IMR-90 (cell line): ENCODE measurements around the gene DUOX2. TPM values are rescaled to one million over a fixed set of nuclear protein-coding genes. Genes with fewer than 3 reads are reported as not detected.
"Not testable (repeated sequence)": the region's sequence is repeated elsewhere in the genome, so short reads cannot be mapped to it uniquely, and the experiment has no call there.

Experiments used
- ATAC-seq: fragments of 200-7000 bp; cut with Tn5 transposase; 2 replicates; pipeline ENCODE4 v1.9.1; 2020; ENCODE audit warnings: low read depth, mild to moderate bottlenecking, moderate library complexity
- BruUV-seq: library from RNA; stranded (reverse); fragments of 400-500 nt; replicated peaks from 2 replicates; lab custom pipeline; 2021; lab: Mats Ljungman, UMichigan
- CTCF ChIA-PET: fragments of 300-600 bp; formaldehyde crosslinking; extraction: SDS; loops from one replicate; lab custom pipeline; 2021; ENCODE audit warnings: antibody characterized with exemption; lab: Yijun Ruan, JAX
- POLR2A ChIA-PET: fragments of 300-600 bp; sonication (Branson Sonifier 250); formaldehyde crosslinking; loops from one replicate; lab custom pipeline; 2022; ENCODE audit warnings: antibody characterized with exemption; ENCODE audit not compliant: unreplicated experiment; lab: Charles Lee
- DNase-seq: peaks from one replicate; pipeline ENCODE4 v3.0.0; 2013
- H2AFZ ChIP-seq: replicated peaks from 2 replicates; pipeline ENCODE3; 2013; ENCODE audit warnings: low read length, mild to moderate bottlenecking; ENCODE audit not compliant: poor library complexity
- H2AK5ac ChIP-seq: 2 replicates; pipeline ENCODE4 v1.6.1; 2013; ENCODE audit warnings: low read depth, low read length, inconsistent platforms
- H2AK9ac ChIP-seq: replicated peaks from 2 replicates; pipeline ENCODE3; 2013; ENCODE audit warnings: mild to moderate bottlenecking, low read depth, low read length, moderate library complexity; ENCODE audit not compliant: poor library complexity
- H2BK120ac ChIP-seq: 2 replicates; pipeline ENCODE4 v1.6.1; 2013; ENCODE audit warnings: low read depth, low read length, inconsistent platforms
- H2BK15ac ChIP-seq: 3 replicates; pipeline ENCODE4 v1.6.1; 2013; ENCODE audit warnings: low read depth, low read length, inconsistent platforms
- H2BK20ac ChIP-seq: 2 replicates; pipeline ENCODE4 v1.6.1; 2013; ENCODE audit warnings: low read depth, mild to moderate bottlenecking, inconsistent platforms, low read length, moderate library complexity
- H2BK5ac ChIP-seq: 2 replicates; pipeline ENCODE4 v1.6.1; 2013; ENCODE audit warnings: mild to moderate bottlenecking, low read depth, low read length, inconsistent platforms; ENCODE audit not compliant: poor library complexity, severe bottlenecking
- H3K14ac ChIP-seq: replicated peaks from 2 replicates; pipeline ENCODE4 v1.6.1; 2013; ENCODE audit warnings: low read depth, low read length, inconsistent platforms
- H3K18ac ChIP-seq: 2 replicates; pipeline ENCODE4 v1.6.1; 2013; ENCODE audit warnings: low read depth, low read length, control low read depth
- H3K23ac ChIP-seq: 2 replicates; pipeline ENCODE4 v1.6.1; 2013; ENCODE audit warnings: low read depth, low read length, inconsistent platforms
- H3K27ac ChIP-seq: 2 replicates; pipeline ENCODE4 v1.5.1; 2013; ENCODE audit warnings: mild to moderate bottlenecking, control low read depth, low read length; ENCODE audit not compliant: insufficient read depth
- H3K27me3 ChIP-seq: 2 replicates; pipeline ENCODE4 v1.6.1; 2013; ENCODE audit warnings: low read length; ENCODE audit not compliant: control insufficient read depth, insufficient read depth
- H3K36me3 ChIP-seq: 2 replicates; pipeline ENCODE4 v1.6.1; 2013; ENCODE audit warnings: low read length, mixed read lengths; ENCODE audit not compliant: control insufficient read depth, insufficient read depth
- H3K4ac ChIP-seq: 2 replicates; pipeline ENCODE4 v1.6.1; 2013; ENCODE audit warnings: low read depth, low read length, inconsistent platforms
- H3K4me1 ChIP-seq: 2 replicates; pipeline ENCODE4 v1.6.1; 2013; ENCODE audit warnings: low read length, mixed read lengths; ENCODE audit not compliant: control insufficient read depth, insufficient read depth
- H3K4me2 ChIP-seq: 2 replicates; pipeline ENCODE4 v1.6.1; 2013; ENCODE audit warnings: low read depth, mild to moderate bottlenecking, control low read depth, low read length, moderate library complexity
- H3K4me3 ChIP-seq: 2 replicates; pipeline ENCODE4 v1.5.1; 2013; ENCODE audit warnings: low read depth, mild to moderate bottlenecking, control low read depth, low read length, moderate library complexity; ENCODE audit not compliant: insufficient read depth
- H3K56ac ChIP-seq: 2 replicates; pipeline ENCODE4 v1.6.1; 2013; ENCODE audit warnings: low read length, inconsistent platforms; ENCODE audit not compliant: insufficient read depth; ENCODE audit errors: extremely low read depth
- H3K79me1 ChIP-seq, 2 experiments: 2 replicates each; pipeline ENCODE4 v1.6.1; 2013; ENCODE audit warnings: low read length in 2 of 2, inconsistent platforms in 1 of 2, low read depth in 1 of 2
- H3K9ac ChIP-seq: 2 replicates; pipeline ENCODE4 v1.6.1; 2013; ENCODE audit warnings: low read depth, low read length, control low read depth
- H3K9me1 ChIP-seq: 2 replicates; pipeline ENCODE4 v1.6.1; 2013; ENCODE audit warnings: low read length, inconsistent platforms; ENCODE audit not compliant: insufficient read depth
- H3K9me3 ChIP-seq: 2 replicates; pipeline ENCODE4 v1.6.1; 2013; ENCODE audit warnings: low read length; ENCODE audit not compliant: control insufficient read depth, insufficient read depth
- H4K20me1 ChIP-seq: 2 replicates; pipeline ENCODE4 v1.6.1; 2013; ENCODE audit warnings: low read length, inconsistent platforms; ENCODE audit not compliant: insufficient read depth
- H4K5ac ChIP-seq: 2 replicates; pipeline ENCODE4 v1.6.1; 2013; ENCODE audit warnings: mild to moderate bottlenecking, low read depth, low read length, control low read depth
- H4K8ac ChIP-seq, 2 experiments: 2 replicates each; pipeline ENCODE4 v1.6.1; 2013; ENCODE audit warnings: low read depth in 2 of 2, low read length in 2 of 2, control low read depth in 1 of 2, inconsistent platforms in 1 of 2
- H4K91ac ChIP-seq: 2 replicates; pipeline ENCODE4 v1.6.1; 2013; ENCODE audit warnings: low read depth, low read length, inconsistent platforms; ENCODE audit not compliant: insufficient read depth
- WGBS, 2 experiments: methylation state at CpG; one replicate each; pipeline versions ENCODE4 v1.1.5 to v1.1.7; 2013; ENCODE audit warnings: missing lambda C conversion rate in 2 of 2; ENCODE audit not compliant: insufficient read length in 1 of 2; ENCODE audit errors: extremely low coverage in 2 of 2; 5-methylcytosine and 5-hydroxymethylcytosine counted together
- dilution Hi-C: fragments of 300-500 bp; cut with HindIII; formaldehyde crosslinking; loops from one replicate; pipeline ENCODE4 v1.14.3; 2018; ENCODE audit warnings: low sequenced_read_pairs; ENCODE audit not compliant: unreplicated experiment
- in situ Hi-C: fragments of 300-500 bp; cut with MboI; formaldehyde crosslinking; loops from 3 replicates; pipeline ENCODE4 v1.14.3; 2019; ENCODE audit warnings: low sequenced_read_pairs, inconsistent platforms, mixed read lengths
- intact Hi-C: fragments of 100-400 bp; cut with micrococcal nuclease; formaldehyde crosslinking; loops from 2 replicates; pipeline ENCODE4 v1.10.0; 2022
- polyA plus RNA-seq, 3 experiments: library from polyadenylated mRNA; depleted of rRNA; stranded (reverse); fragments of >200 nt; gene quantifications; 2 replicates each; pipeline ENCODE4 v1.2.3, GENCODE V29; 2012; ENCODE audit warnings: low replicate concordance in 1 of 3
- total RNA-seq: library from RNA; depleted of rRNA; stranded (reverse); fragments of >200 nt; gene quantifications from 2 replicates; pipeline ENCODE4 v1.2.3, GENCODE V29; 2012

Gene DUOX2
- total and polyA plus RNA-seq, 2 of the 4 experiments (the other 2 are of a cell fraction): not detected

DNA sequence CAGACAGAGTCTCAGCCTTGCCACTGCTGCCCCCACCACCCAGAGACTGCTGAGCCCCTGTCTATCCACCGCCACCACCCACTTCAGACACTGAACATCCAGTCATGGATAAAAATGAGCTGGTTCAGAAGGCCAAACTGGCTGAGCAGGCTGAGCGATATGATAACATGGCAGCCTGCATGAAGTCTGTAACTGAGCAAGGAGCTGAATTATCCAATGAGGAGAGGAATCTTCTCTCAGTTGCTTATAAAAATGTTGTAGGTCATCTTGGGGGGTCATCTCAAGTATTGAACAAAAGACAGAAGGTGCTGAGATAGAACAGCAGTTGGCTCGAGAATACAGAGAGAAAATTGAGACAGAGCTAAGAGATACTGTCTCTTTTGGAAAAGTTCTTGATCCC is 61.3 kb downstream of the DUOX2 start:
- H3K9me1 ChIP-seq, DNase-seq, H3K27ac ChIP-seq, dilution Hi-C loops, H3K56ac ChIP-seq, H2BK15ac ChIP-seq, H4K20me1 ChIP-seq, H2BK20ac ChIP-seq, H3K9ac ChIP-seq, H3K23ac ChIP-seq, H3K4me1 ChIP-seq, H3K14ac ChIP-seq, H3K4me3 ChIP-seq, in situ Hi-C loops, H3K27me3 ChIP-seq, H2BK5ac ChIP-seq, H4K91ac ChIP-seq, H4K5ac ChIP-seq, H3K79me1 ChIP-seq, POLR2A ChIA-PET, CTCF ChIA-PET, H2AFZ ChIP-seq, H3K18ac ChIP-seq, H3K9me3 ChIP-seq, H3K4ac ChIP-seq, H4K8ac ChIP-seq, intact Hi-C loops, H3K4me2 ChIP-seq, H2AK5ac ChIP-seq, ATAC-seq, H2AK9ac ChIP-seq, H2BK120ac ChIP-seq, BruUV-seq: not testable (repeated sequence)
- 83% methylated on average over 1 of the region's 3 CpGs; no CpG with 5 or more reads in 1 of the 2 experiments for WGBS, 2 experiments
- H3K36me3 ChIP-seq: peaks cover 10% of the 10 kb centered on the region
